ENCODE results near the gene EBNA1BP2. TPM values are rescaled to one million over a fixed set of nuclear protein-coding genes. Genes with fewer than 3 reads are reported as not detected.
A peak's percentile ranks its signal among the peaks of the same experiment; 100 is the strongest.

The EBNA1BP2 gene
- total RNA-seq, 1 experiment from 2014 or later, result 169 TPM

- intact Hi-C loops (cut with micrococcal nuclease; ENCODE audit: unreplicated experiment), result no loop called here
- POLR2A ChIA-PET (ENCODE audit: low non-redundant PET), result no interaction called here
Observed at GRCh38 chr1:43135857-43136781, 36.0 kb downstream of the EBNA1BP2 start.

GRCh38 chr1:43134640-43135039, 37.5 kb downstream of the EBNA1BP2 start:
- no peak for TF ChIP-seq CTCF (conservative IDR thresholded peaks at IDR 0.05; ENCODE audit: low read depth, low read length)
- no peak for TF ChIP-seq EZH2 (IDR thresholded peaks at IDR 0.05; ENCODE audit: borderline replicate concordance, low read depth, low read length, poor library complexity, severe bottlenecking)
- peaks cover 17% of the 10 kb centered on the region for H3K9me3 ChIP-seq (ENCODE audit: low read depth, low read length, poor library complexity, severe bottlenecking)
- CTCF ChIA-PET, result no interaction called here
- no peak overlapping the region for H3K27ac ChIP-seq (ENCODE audit: low read depth, low read length, poor library complexity, severe bottlenecking)
- no peak overlapping the region for H3K4me3 ChIP-seq (ENCODE audit: low read depth, low read length, poor library complexity, severe bottlenecking)
- no peaks in the 10 kb centered on the region for H3K36me3 ChIP-seq (ENCODE audit: insufficient read depth, low read length, poor library complexity, severe bottlenecking)
- BruUV-seq (replicated peaks), result no TSS peak
- POLR2A ChIA-PET (ENCODE audit: low non-redundant PET), result no interaction called here
- H3K27me3 ChIP-seq (replicated peaks; ENCODE audit: insufficient read depth, low read depth, low read length, poor library complexity), result no peaks in the 10 kb centered on the region
- intact Hi-C loops (cut with micrococcal nuclease; ENCODE audit: unreplicated experiment), result no loop called here
- no peak for DNase-seq (ENCODE audit: low spot score)
- H3K4me1 ChIP-seq (ENCODE audit: insufficient read depth, low read length, poor library complexity, severe bottlenecking), result peaks cover 5% of the 10 kb centered on the region

More at GRCh38 chr1:43135857-43136781, 36.0 kb downstream of the EBNA1BP2 start:
- Histone ChIP-seq H3K27me3 (replicated peaks; ENCODE audit: insufficient read depth, low read depth, low read length, poor library complexity) (no peaks in the 10 kb centered on the region), H3K9me3 (ENCODE audit: low read depth, low read length, poor library complexity, severe bottlenecking) (peaks cover 21% of the 10 kb centered on the region), H3K4me3 (ENCODE audit: low read depth, low read length, poor library complexity, severe bottlenecking) (no peak overlapping the region), H3K36me3 (ENCODE audit: insufficient read depth, low read length, poor library complexity, severe bottlenecking) (no peaks in the 10 kb centered on the region), H3K4me1 (ENCODE audit: insufficient read depth, low read length, poor library complexity, severe bottlenecking) (no peaks in the 10 kb centered on the region), H3K27ac (ENCODE audit: low read depth, low read length, poor library complexity, severe bottlenecking) (no peak overlapping the region)
- DNase-seq (ENCODE audit: low spot score), result no peak
- CTCF ChIA-PET, result no interaction called here
- TF ChIP-seq EZH2 (IDR thresholded peaks at IDR 0.05; ENCODE audit: borderline replicate concordance, low read depth, low read length, poor library complexity, severe bottlenecking) (no peak), CTCF (conservative IDR thresholded peaks at IDR 0.05; ENCODE audit: low read depth, low read length) (no peak)
- BruUV-seq (replicated peaks), result no TSS peak

GRCh38 chr1:43134068-43134467, 38.0 kb downstream of the EBNA1BP2 start:
- peaks cover 12% of the 10 kb centered on the region for H3K9me3 ChIP-seq (ENCODE audit: low read depth, low read length, poor library complexity, severe bottlenecking)
- H3K27me3 ChIP-seq (replicated peaks; ENCODE audit: insufficient read depth, low read depth, low read length, poor library complexity), result no peaks in the 10 kb centered on the region
- TF ChIP-seq EZH2 (IDR thresholded peaks at IDR 0.05; ENCODE audit: borderline replicate concordance, low read depth, low read length, poor library complexity, severe bottlenecking) (no peak), CTCF (conservative IDR thresholded peaks at IDR 0.05; ENCODE audit: low read depth, low read length) (no peak)
- intact Hi-C loops (cut with micrococcal nuclease; ENCODE audit: unreplicated experiment), result no loop called here
- H3K4me3 ChIP-seq (ENCODE audit: low read depth, low read length, poor library complexity, severe bottlenecking), result no peak overlapping the region
- peaks cover 11% of the 10 kb centered on the region for H3K4me1 ChIP-seq (ENCODE audit: insufficient read depth, low read length, poor library complexity, severe bottlenecking)
- no peaks in the 10 kb centered on the region for H3K36me3 ChIP-seq (ENCODE audit: insufficient read depth, low read length, poor library complexity, severe bottlenecking)
- BruUV-seq (replicated peaks), result no TSS peak
- peak; percentile 65 for DNase-seq (ENCODE audit: low spot score)
- ChIA-PET CTCF (no interaction called here), POLR2A (ENCODE audit: low non-redundant PET) (interaction anchor here (0.7 kb wide), 1 partner anchor 271 kb away, joined by 4 read pairs; no protein-coding TSS in a partner anchor)
- no peak overlapping the region for H3K27ac ChIP-seq (ENCODE audit: low read depth, low read length, poor library complexity, severe bottlenecking)

All from A673 (cell line).